BLaER1 treated with 17β-estradiol and CSF1 and Interleukin-3, amounts not matched to agents 10 nM and 100 nM (cell line): Measurements from ENCODE around the gene TBX10.

Experiments used
- H3K27ac ChIP-seq, 11 experiments: shearing (Covaris generic); formaldehyde crosslinking; 2 replicates each; pipeline ENCODE4 v1.8.1; 2022
- H3K27me3 ChIP-seq, 11 experiments: shearing (Covaris generic); formaldehyde crosslinking; 2 replicates each; pipeline ENCODE4 v1.8.1; 2022
- H3K36me3 ChIP-seq, 11 experiments: shearing (Covaris generic); formaldehyde crosslinking; 2 replicates each; pipeline ENCODE4 v1.8.1; 2022
- H3K4me1 ChIP-seq, 10 experiments: shearing (Covaris generic); formaldehyde crosslinking; 2 replicates each; pipeline ENCODE4 v1.8.1; 2022
- H3K4me2 ChIP-seq, 11 experiments: shearing (Covaris generic); formaldehyde crosslinking; 2 replicates each; pipeline ENCODE4 v1.8.1; 2022
- H3K4me3 ChIP-seq, 10 experiments: shearing (Covaris generic); formaldehyde crosslinking; 2 replicates each; pipeline ENCODE4 v1.8.1; 2022
- H3K9ac ChIP-seq, 11 experiments: shearing (Covaris generic); formaldehyde crosslinking; 2 replicates each; pipeline ENCODE4 v1.8.1; 2022
- H3K9me3 ChIP-seq, 11 experiments: shearing (Covaris generic); formaldehyde crosslinking; replicated peaks in 1 of 11; 2 replicates each; pipeline ENCODE4 v1.8.1; 2022
- H4K20me1 ChIP-seq, 11 experiments: shearing (Covaris generic); formaldehyde crosslinking; 2 replicates each; pipeline ENCODE4 v1.8.1; 2022
- Cebpa-rat ChIP-seq, 11 experiments: shearing (Covaris generic); IDR thresholded peaks; 2 replicates each; pipeline ENCODE4 v1.8.1; 2022

TBX10 gene

GRCh38 chr11:67584205-67584880 is 55.2 kb downstream of the TBX10 start:
- peak overlapping the region; percentile 54 to 85 (median 76) for H3K4me3 ChIP-seq
- peak overlapping the region; percentile 80 to 97 (median 92) for H3K9ac ChIP-seq
- H3K4me1 ChIP-seq = peaks cover 78 to 86% (median 84%) of the 10 kb centered on the region in 10 experiments
- peak overlapping the region; percentile 85 to 100 (median 99) for H3K4me2 ChIP-seq
- peaks cover 7 to 50% (median 45%) of the 10 kb centered on the region in 11 experiments; a peak in 20 of 22 replicates for H3K36me3 ChIP-seq
- peak overlapping the region; percentile 69 to 97 (median 94); a peak in 21 of 22 replicates for H3K27ac ChIP-seq
- TF ChIP-seq Cebpa-rat (IDR thresholded peaks at IDR 0.05) = no peak
- peaks cover 0 to 13% (median 8%) of the 10 kb centered on the region in 11 experiments; a peak in 11 of 22 replicates for H3K27me3 ChIP-seq
- peaks cover 14 to 52% (median 42%) of the 10 kb centered on the region in 11 experiments; a peak in 21 of 22 replicates for H4K20me1 ChIP-seq
- peaks cover 0 to 12% (median 0%) of the 10 kb centered on the region in 11 experiments; a peak in 2 of 22 replicates for H3K9me3 ChIP-seq

- peak within 1 kb of the TSS; percentile 54 to 85 (median 76) for H3K4me3 ChIP-seq
- H4K20me1 ChIP-seq = peaks cover 14 to 46% (median 42%) of the 10 kb centered on the region in 11 experiments; a peak in 21 of 22 replicates
- H3K27me3 ChIP-seq = peaks cover 0 to 13% (median 8%) of the 10 kb centered on the region in 11 experiments; a peak in 11 of 22 replicates
- peak within 1 kb of the TSS; percentile 80 to 97 (median 92) for H3K9ac ChIP-seq
- H3K9me3 ChIP-seq = peaks cover 0 to 12% (median 0%) of the 10 kb centered on the region in 11 experiments; a peak in 2 of 22 replicates
- peaks cover 74 to 88% (median 85%) of the 10 kb centered on the region in 10 experiments for H3K4me1 ChIP-seq
- TF ChIP-seq Cebpa-rat (IDR thresholded peaks at IDR 0.05) = no peak
- H3K36me3 ChIP-seq = peaks cover 3 to 41% (median 37%) of the 10 kb centered on the region in 11 experiments; a peak in 20 of 22 replicates
- peak within 1 kb of the TSS; percentile 69 to 97 (median 94) for H3K27ac ChIP-seq
- peak within 1 kb of the TSS; percentile 85 to 100 (median 99) for H3K4me2 ChIP-seq
Measured at GRCh38 chr11:67583247-67584204, 56.0 kb downstream of the TBX10 start, which contains the start of gene GSTP1. Gene GSTP1 (plus strand): TSS chr11:67583812. CDS start chr11:67583844, 32 bp downstream.

DNA sequence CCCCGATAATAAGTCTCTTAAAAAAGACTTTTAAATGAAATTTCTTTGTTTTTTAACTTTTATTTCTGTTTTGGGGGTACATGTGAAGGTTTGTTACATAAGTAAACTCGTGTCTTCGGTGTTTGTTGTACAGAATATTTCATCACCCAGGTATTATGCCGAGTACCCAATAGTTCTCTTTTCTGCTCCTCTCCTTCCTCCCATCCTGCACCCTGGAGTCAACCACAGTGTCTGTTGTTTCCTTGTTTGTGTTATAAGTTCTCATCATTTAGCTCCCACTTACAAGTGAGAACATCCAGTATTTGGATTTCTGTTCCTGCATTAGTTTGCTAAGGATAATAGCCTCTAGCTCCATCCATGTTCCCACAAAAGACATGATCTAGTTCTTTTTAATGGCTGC is 57.6 kb downstream of the TBX10 start:
- no peak overlapping the region for H3K4me3 ChIP-seq
- 0 out of 22 replicates have a peak overlapping the region, but pooled peaks of 1 of the 11 experiments have one; percentile 11 for H3K9ac ChIP-seq
- H3K27me3 ChIP-seq = peaks cover 0 to 13% (median 8%) of the 10 kb centered on the region in 11 experiments; a peak in 11 of 22 replicates
- H3K4me2 ChIP-seq = peak overlapping the region; percentile 85 to 100 (median 99)
- no peak for TF ChIP-seq Cebpa-rat (IDR thresholded peaks at IDR 0.05)
- peaks cover 0 to 8% (median 0%) of the 10 kb centered on the region in 11 experiments; a peak in 1 of 22 replicates for H3K9me3 ChIP-seq
- peak overlapping the region in 3 of 11 experiments; percentile 89 to 94 (median 94); a peak in 3 of 22 replicates for H3K27ac ChIP-seq
- peaks cover 59 to 85% (median 77%) of the 10 kb centered on the region in 10 experiments for H3K4me1 ChIP-seq
- H3K36me3 ChIP-seq = peaks cover 3 to 27% (median 26%) of the 10 kb centered on the region in 11 experiments; a peak in 20 of 22 replicates
- peaks cover 14 to 31% (median 29%) of the 10 kb centered on the region in 11 experiments; a peak in 21 of 22 replicates for H4K20me1 ChIP-seq

GRCh38 chr11:67581469-67581868 is 58.1 kb downstream of the TBX10 start:
- H3K4me2 ChIP-seq = peak overlapping the region; percentile 85 to 100 (median 99); a peak in 20 of 22 replicates
- H3K4me3 ChIP-seq = no peak overlapping the region
- H3K27ac ChIP-seq = no peak overlapping the region
- H3K9ac ChIP-seq = peak overlapping the region in 2 of 11 experiments; percentile 11 to 43; a peak in 1 of 22 replicates
- peaks cover 0 to 13% (median 8%) of the 10 kb centered on the region in 11 experiments; a peak in 11 of 22 replicates for H3K27me3 ChIP-seq
- H3K9me3 ChIP-seq = 0 out of 22 replicates have a peak, but pooled peaks cover 0 to 3% (median 0%) of the 10 kb centered on the region in 11 experiments
- TF ChIP-seq Cebpa-rat (IDR thresholded peaks at IDR 0.05) = no peak
- H3K36me3 ChIP-seq = peaks cover 3 to 22% (median 20%) of the 10 kb centered on the region in 11 experiments; a peak in 20 of 22 replicates
- H3K4me1 ChIP-seq = peaks cover 54 to 79% (median 72%) of the 10 kb centered on the region in 10 experiments
- H4K20me1 ChIP-seq = peaks cover 13 to 25% (median 24%) of the 10 kb centered on the region in 11 experiments; a peak in 21 of 22 replicates
